ENCODE data around the gene PTPRM. TPM values are rescaled to one million over a fixed set of nuclear protein-coding genes. Genes with fewer than 3 reads are reported as not detected.

The PTPRM gene
- total and polyA plus RNA-seq, 2 of the 8 experiments (the other 6 are each of a cell fraction or from before 2014, with no cell fraction given) = 4.1 to 7.0 TPM

GRCh38 chr18:8037296-8037695 is 470.2 kb downstream of the PTPRM start:
- 85% methylated on average over 1 of the region's 1 CpG; no CpG with 5 or more reads in 1 of the 2 experiments for WGBS, 2 experiments (ENCODE audit: extremely low coverage in 1 of 2, insufficient coverage in 1 of 2, insufficient read length in 1 of 2, insufficient replicate concordance in 2 of 2, low coverage in 1 of 2, low lambda C conversion rate in 2 of 2, missing lambda C conversion rate in 1 of 2)
- no peak overlapping the region for H4K8ac ChIP-seq (ENCODE audit: extremely low read depth, insufficient read depth, low read length)
- DNase-seq (ENCODE audit: low read depth in 1 of 2, low spot score in 2 of 2) (no peak), FAIRE-seq (no peak)
- ChIA-PET CTCF (ENCODE audit: partially characterized antibody) (interaction anchor here (1.7 kb wide), 1 partner anchor 48 kb away, joined by 4 read pairs; no protein-coding TSS in a partner anchor), POLR2A (ENCODE audit: partially characterized antibody) (no interaction called here)
- no peak overlapping the region for H2BK5ac ChIP-seq (ENCODE audit: low read depth, low read length)
- H3K79me1 ChIP-seq (ENCODE audit: low read depth, low read length) = no peaks in the 10 kb centered on the region
- H2BK15ac ChIP-seq (ENCODE audit: low read length) = no peak overlapping the region
- H2BK120ac ChIP-seq (replicated peaks; ENCODE audit: low read depth, low read length) = no peak overlapping the region
- no peak overlapping the region for H4K91ac ChIP-seq (replicated peaks; ENCODE audit: insufficient read length, low read length)
- no peak overlapping the region for H3K4me3 ChIP-seq (ENCODE audit: extremely low read depth in 1 of 4, insufficient read depth in 2 of 4, low read depth in 3 of 4, low read length in 4 of 4)
- no peak overlapping the region for H4K5ac ChIP-seq (ENCODE audit: insufficient read length, low read depth, low read length)
- H3K4me2 ChIP-seq (ENCODE audit: insufficient read depth in 1 of 2, low read depth in 2 of 2, low read length in 2 of 2) = no peak overlapping the region
- H3K79me2 ChIP-seq (ENCODE audit: control insufficient read depth in 1 of 2, insufficient read depth in 2 of 2, low read length in 2 of 2) = no peaks in the 10 kb centered on the region
- no peak overlapping the region for H3K4ac ChIP-seq (replicated peaks; ENCODE audit: insufficient read length, low read depth, low read length)
- H3K27ac ChIP-seq (ENCODE audit: low read depth, low read length) = no peak overlapping the region
- H3K36me3 ChIP-seq (ENCODE audit: control insufficient read depth in 2 of 4, insufficient read depth in 4 of 4, low read length in 3 of 4) = no peaks in the 10 kb centered on the region
- no peak overlapping the region for H3K14ac ChIP-seq (ENCODE audit: insufficient read length)
- H2BK20ac ChIP-seq (ENCODE audit: low read length) = no peak overlapping the region
- H3K23ac ChIP-seq (ENCODE audit: insufficient read length) = no peak overlapping the region
- H4K20me1 ChIP-seq (replicated peaks in 1 of 2; ENCODE audit: control insufficient read depth in 1 of 2, insufficient read depth in 2 of 2, low read length in 2 of 2) = no peaks in the 10 kb centered on the region
- H3K9me3 ChIP-seq (ENCODE audit: insufficient read depth in 2 of 2, low read depth in 1 of 2, low read length in 1 of 2) = no peaks in the 10 kb centered on the region
- no peak overlapping the region for H3K56ac ChIP-seq (replicated peaks; ENCODE audit: insufficient read length, low read depth, low read length)
- no peaks in the 10 kb centered on the region for H3K23me2 ChIP-seq (ENCODE audit: low read depth, low read length)
- no peaks in the 10 kb centered on the region for H3K27me3 ChIP-seq (replicated peaks in 1 of 4; ENCODE audit: control insufficient read depth in 3 of 4, extremely low read depth in 1 of 4, insufficient read depth in 3 of 4, low read length in 3 of 4)
- no peak overlapping the region for H3K9ac ChIP-seq (replicated peaks in 1 of 4; ENCODE audit: extremely low read depth in 1 of 4, low read depth in 3 of 4, low read length in 3 of 4)
- no peak overlapping the region for H2BK12ac ChIP-seq (ENCODE audit: low read depth, low read length)
- no peak overlapping the region for H3K18ac ChIP-seq (ENCODE audit: extremely low read depth, low read length)
- H3K4me1 ChIP-seq (replicated peaks in 1 of 4; ENCODE audit: control insufficient read depth in 3 of 4, insufficient read depth in 4 of 4, low read length in 3 of 4) = no peaks in the 10 kb centered on the region
- H2AK5ac ChIP-seq (ENCODE audit: low read depth, low read length) = no peak overlapping the region
- no peak overlapping the region for H2AFZ ChIP-seq (ENCODE audit: low read length)
- TF ChIP-seq USF2 (IDR thresholded peaks at IDR 0.05; ENCODE audit: low read length) = no peak
- no peak for TF ChIP-seq ASH2L (IDR thresholded peaks at IDR 0.05; ENCODE audit: low read length)
- TF ChIP-seq RAD21 (IDR thresholded peaks at IDR 0.05 in 1 of 2, conservative IDR thresholded peaks at IDR 0.05 in 1 of 2; ENCODE audit: low read depth in 2 of 2, low read length in 2 of 2) = no peak
- no peak for TF ChIP-seq SUZ12 (IDR thresholded peaks at IDR 0.05; ENCODE audit: low read length)
